Smooth muscle cell (in vitro differentiated cells): ENCODE measurements around the gene CERS6. TPM values are rescaled to one million over a fixed set of nuclear protein-coding genes. Genes with fewer than 3 reads are reported as not detected.
A peak's percentile ranks its signal among the peaks of the same experiment; 100 is the strongest.

Experiments used
- DNase-seq: peaks from one replicate; lab custom pipeline; 2025; ENCODE audit not compliant: unreplicated experiment; lab: John Stamatoyannopoulos, UW
- H2AFZ ChIP-seq: fragments of 200-600 bp; sonication (generic); 2 replicates; pipeline ENCODE4 v1.6.0; 2016; ENCODE audit warnings: antibody characterized with exemption, low read depth, mild to moderate bottlenecking
- H3F3A ChIP-seq: fragments of 200-600 bp; sonication (generic); 2 replicates; pipeline ENCODE4 v1.6.0; 2017; ENCODE audit warnings: antibody characterized with exemption, low read depth
- H3K27ac ChIP-seq: fragments of 200-600 bp; sonication (generic); 2 replicates; pipeline ENCODE4 v1.5.1; 2016; ENCODE audit warnings: low read depth, mild to moderate bottlenecking
- H3K27me3 ChIP-seq: fragments of 200-600 bp; sonication (generic); 2 replicates; pipeline ENCODE4 v1.6.1; 2016; ENCODE audit warnings: low read depth, mild to moderate bottlenecking
- H3K36me3 ChIP-seq: fragments of 200-600 bp; sonication (generic); 2 replicates; pipeline ENCODE4 v1.5.1; 2016; ENCODE audit warnings: low read depth
- H3K4me1 ChIP-seq: fragments of 200-600 bp; sonication (generic); 2 replicates; pipeline ENCODE4 v1.5.1; 2016; ENCODE audit warnings: low read depth
- H3K4me2 ChIP-seq: fragments of 200-600 bp; sonication (generic); 2 replicates; pipeline ENCODE4 v1.6.0; 2016; ENCODE audit warnings: mild to moderate bottlenecking
- H3K4me3 ChIP-seq: fragments of 200-600 bp; sonication (generic); 2 replicates; pipeline ENCODE4 v1.5.1; 2016; ENCODE audit warnings: mild to moderate bottlenecking
- H3K79me2 ChIP-seq: fragments of 200-600 bp; sonication (generic); 2 replicates; pipeline ENCODE4 v1.6.0; 2016; ENCODE audit warnings: low read depth, mild to moderate bottlenecking
- H3K9ac ChIP-seq: fragments of 200-600 bp; sonication (generic); 2 replicates; pipeline ENCODE4 v1.6.0; 2016; ENCODE audit warnings: low read depth
- H3K9me3 ChIP-seq: fragments of 200-600 bp; sonication (generic); replicated peaks from 2 replicates; pipeline ENCODE4 v1.5.1; 2016; ENCODE audit warnings: low read depth
- H4K20me1 ChIP-seq: fragments of 200-600 bp; sonication (generic); 2 replicates; pipeline ENCODE4 v1.6.0; 2016; ENCODE audit warnings: low read depth
- CTCF ChIP-seq: fragments of 200-600 bp; sonication (generic); IDR thresholded peaks from 2 replicates; pipeline ENCODE4 v1.5.1; 2017; ENCODE audit warnings: borderline replicate concordance, mild to moderate bottlenecking, antibody characterized with exemption; ENCODE audit not compliant: insufficient read depth, poor library complexity, severe bottlenecking
- WGBS: methylation state at CpG from one replicate; pipeline ENCODE4 v1.1.7; 2016; ENCODE audit warnings: low lambda C conversion rate; 5-methylcytosine and 5-hydroxymethylcytosine counted together
- polyA plus RNA-seq: library from polyadenylated mRNA; unstranded; fragments of >200 nt; fragmentation: Nextera tagmentation; extraction: Ambion mirVana; gene quantifications from 2 replicates; pipeline ENCODE4 v1.2.1, GENCODE V29; 2016
- total RNA-seq: library from RNA; depleted of rRNA; stranded (reverse); fragments of >200 nt; gene quantifications from 2 replicates; pipeline ENCODE4 v1.2.3, GENCODE V29; 2014

CERS6 gene
- total and polyA plus RNA-seq, 2 experiments from 2014 or later, result 9.2 to 26.6 TPM

- no peaks in the 10 kb centered on the region for H3K36me3 ChIP-seq
- WGBS, result 53% methylated on average over 7 of the region's 7 CpGs
- peak; percentile 38 for TF ChIP-seq CTCF
- H3K27me3 ChIP-seq, result no peaks in the 10 kb centered on the region
- H3K4me3 ChIP-seq, result no peak overlapping the region
- H3K9me3 ChIP-seq, result no peaks in the 10 kb centered on the region
- no peak overlapping the region for H3K9ac ChIP-seq
- no peak overlapping the region for H3K27ac ChIP-seq
- H3K79me2 ChIP-seq, result peaks cover 20% of the 10 kb centered on the region
- H2AFZ ChIP-seq, result no peak overlapping the region
- H4K20me1 ChIP-seq, result peaks cover 40% of the 10 kb centered on the region
- peaks cover 18% of the 10 kb centered on the region for H3K4me1 ChIP-seq
- no peak overlapping the region for H3K4me2 ChIP-seq
- H3F3A ChIP-seq, result no peaks in the 10 kb centered on the region
- DNase-seq, result no peak
These were observed 38.2 kb downstream of the CERS6 start for GRCh38 chr2:168494190-168494711.

GRCh38 chr2:168495524-168495923 is 39.5 kb downstream of the CERS6 start:
- Histone ChIP-seq H3K4me2 (no peak overlapping the region), H3K9me3 (no peaks in the 10 kb centered on the region), H2AFZ (no peak overlapping the region), H3K36me3 (no peaks in the 10 kb centered on the region), H3K79me2 (peaks cover 26% of the 10 kb centered on the region), H3K27ac (no peak overlapping the region), H4K20me1 (peaks cover 44% of the 10 kb centered on the region), H3K4me3 (no peak overlapping the region), H3K4me1 (peaks cover 8% of the 10 kb centered on the region), H3K27me3 (no peaks in the 10 kb centered on the region), H3K9ac (no peak overlapping the region), H3F3A (no peaks in the 10 kb centered on the region)
- no peak for TF ChIP-seq CTCF
- no peak for DNase-seq
- 82% methylated on average over 1 of the region's 1 CpG for WGBS

- 43% methylated on average over 2 of the region's 2 CpGs for WGBS
- peaks cover 27% of the 10 kb centered on the region for H3K79me2 ChIP-seq
- no peak for TF ChIP-seq CTCF
- no peak overlapping the region for H3K27ac ChIP-seq
- H3K27me3 ChIP-seq, result no peaks in the 10 kb centered on the region
- no peak overlapping the region for H3K9ac ChIP-seq
- no peak overlapping the region for H3K4me2 ChIP-seq
- no peak overlapping the region for H2AFZ ChIP-seq
- H3F3A ChIP-seq, result no peaks in the 10 kb centered on the region
- H3K36me3 ChIP-seq, result no peaks in the 10 kb centered on the region
- peaks cover 49% of the 10 kb centered on the region for H4K20me1 ChIP-seq
- H3K4me1 ChIP-seq, result no peaks in the 10 kb centered on the region
- no peak overlapping the region for H3K4me3 ChIP-seq
- no peak for DNase-seq
- H3K9me3 ChIP-seq, result no peaks in the 10 kb centered on the region
These were observed 40.8 kb downstream of the CERS6 start for GRCh38 chr2:168496906-168497305.

GRCh38 chr2:168499500-168499899 is 43.4 kb downstream of the CERS6 start:
- Histone ChIP-seq H3K4me1 (no peaks in the 10 kb centered on the region), H3K36me3 (no peaks in the 10 kb centered on the region), H4K20me1 (peaks cover 46% of the 10 kb centered on the region), H3K9me3 (no peaks in the 10 kb centered on the region), H3K79me2 (peaks cover 29% of the 10 kb centered on the region), H3K9ac (no peak overlapping the region), H3F3A (no peaks in the 10 kb centered on the region), H3K27ac (no peak overlapping the region), H3K4me2 (no peak overlapping the region), H3K4me3 (no peak overlapping the region), H3K27me3 (no peaks in the 10 kb centered on the region), H2AFZ (no peak overlapping the region)
- DNase-seq, result no peak
- no peak for TF ChIP-seq CTCF
- 70% methylated on average over 4 of the region's 4 CpGs for WGBS
